HG03565 (cell line): Measurements from ENCODE around the gene ARHGEF10L.
"Not testable (repeated sequence)": the region's sequence is repeated elsewhere in the genome, so short reads cannot be mapped to it uniquely, and the experiment has no call there.

ENCODE experiments used
- ATAC-seq: cut with Tn5 transposase; IDR thresholded peaks from one replicate; pipeline ENCODE4 v1.9.1; 2021; ENCODE audit warnings: mild to moderate bottlenecking, moderate library complexity; ENCODE audit not compliant: unreplicated experiment

The ARHGEF10L gene

DNA sequence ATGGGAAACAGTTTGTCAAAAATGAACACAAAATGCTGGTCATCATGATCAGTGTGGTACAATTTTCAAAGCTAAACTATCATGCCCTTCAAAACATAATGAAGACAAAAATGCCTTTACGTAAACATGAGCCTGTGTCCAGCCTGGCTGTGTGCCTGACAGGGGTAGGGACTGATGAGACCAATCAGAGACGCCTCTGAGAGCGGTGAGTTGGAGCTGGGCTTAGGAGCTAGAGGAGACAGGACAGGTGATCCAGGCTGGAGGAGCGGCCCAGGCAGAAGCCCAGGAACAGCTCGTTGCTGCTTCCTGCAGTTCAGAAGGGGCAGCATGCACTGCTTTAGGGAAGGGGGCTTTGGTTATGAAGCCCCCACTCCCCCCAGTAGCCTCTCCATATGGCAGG is 70.0 kb downstream of the ARHGEF10L start:
- ATAC-seq, result no peak

DNA sequence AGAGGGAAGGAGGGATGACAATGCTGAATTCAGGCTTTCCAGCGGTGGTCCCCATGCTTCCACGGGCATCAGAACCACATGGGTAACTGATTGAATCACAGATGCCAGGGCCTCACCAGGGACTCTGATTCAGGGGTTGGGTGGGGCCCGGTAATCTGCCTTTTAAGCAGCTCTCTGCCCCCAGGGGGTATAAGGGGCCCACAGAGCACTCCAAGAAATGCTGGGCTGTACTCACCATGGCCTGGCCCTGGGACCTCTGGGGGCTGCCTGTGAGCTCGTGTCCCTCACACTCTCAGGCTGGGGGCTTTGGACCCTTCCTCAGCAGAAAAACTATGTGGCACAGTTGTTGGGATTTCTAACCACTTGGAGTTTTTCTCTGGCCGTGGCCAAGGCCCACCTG is 70.6 kb downstream of the ARHGEF10L start:
- ATAC-seq, result no peak

- no peak for ATAC-seq
Measured at GRCh38 chr1:17610713-17611112, 71.2 kb downstream of the ARHGEF10L start.

GRCh38 chr1:17611991-17612390 is 72.5 kb downstream of the ARHGEF10L start:
- ATAC-seq, result no peak

DNA sequence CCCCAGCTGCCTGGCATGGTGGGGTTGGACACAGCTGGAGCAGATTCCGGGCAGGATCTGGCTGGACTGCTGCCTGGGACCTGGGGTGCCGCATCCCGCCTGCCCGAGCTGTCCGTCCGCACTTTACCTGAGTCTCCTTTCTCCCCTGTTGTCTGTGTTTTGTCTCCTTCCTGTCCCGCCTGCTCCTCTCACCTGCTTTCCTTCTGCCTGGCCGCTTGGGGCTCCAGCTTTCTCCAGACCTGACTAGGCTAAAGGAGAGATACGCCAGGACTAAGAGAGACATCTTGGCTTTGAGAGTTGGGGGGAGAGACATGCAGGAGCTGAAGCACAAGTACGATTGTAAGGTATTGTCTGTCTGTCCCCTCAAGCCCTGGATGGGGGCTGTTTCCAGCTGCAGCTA is 73.3 kb downstream of the ARHGEF10L start:
- ATAC-seq, result no peak

- ATAC-seq, result no peak
Measured at GRCh38 chr1:17614586-17614985, 75.1 kb downstream of the ARHGEF10L start.

GRCh38 chr1:17615157-17615556 is 75.7 kb downstream of the ARHGEF10L start:
- no peak for ATAC-seq

GRCh38 chr1:17615959-17616358 is 76.5 kb downstream of the ARHGEF10L start:
- ATAC-seq, result no peak

- ATAC-seq, result no peak
Measured at GRCh38 chr1:17616731-17617279, 77.3 kb downstream of the ARHGEF10L start.

GRCh38 chr1:17617787-17618557 is 78.5 kb downstream of the ARHGEF10L start:
- no peak for ATAC-seq

- ATAC-seq, result no peak
Measured at GRCh38 chr1:17618558-17619247, 79.2 kb downstream of the ARHGEF10L start.

GRCh38 chr1:17620448-17620847 is 81.0 kb downstream of the ARHGEF10L start:
- ATAC-seq, result no peak

- no peak for ATAC-seq
Measured at GRCh38 chr1:17621691-17622090, 82.2 kb downstream of the ARHGEF10L start.

GRCh38 chr1:17622823-17623222 is 83.3 kb downstream of the ARHGEF10L start:
- no peak for ATAC-seq

DNA sequence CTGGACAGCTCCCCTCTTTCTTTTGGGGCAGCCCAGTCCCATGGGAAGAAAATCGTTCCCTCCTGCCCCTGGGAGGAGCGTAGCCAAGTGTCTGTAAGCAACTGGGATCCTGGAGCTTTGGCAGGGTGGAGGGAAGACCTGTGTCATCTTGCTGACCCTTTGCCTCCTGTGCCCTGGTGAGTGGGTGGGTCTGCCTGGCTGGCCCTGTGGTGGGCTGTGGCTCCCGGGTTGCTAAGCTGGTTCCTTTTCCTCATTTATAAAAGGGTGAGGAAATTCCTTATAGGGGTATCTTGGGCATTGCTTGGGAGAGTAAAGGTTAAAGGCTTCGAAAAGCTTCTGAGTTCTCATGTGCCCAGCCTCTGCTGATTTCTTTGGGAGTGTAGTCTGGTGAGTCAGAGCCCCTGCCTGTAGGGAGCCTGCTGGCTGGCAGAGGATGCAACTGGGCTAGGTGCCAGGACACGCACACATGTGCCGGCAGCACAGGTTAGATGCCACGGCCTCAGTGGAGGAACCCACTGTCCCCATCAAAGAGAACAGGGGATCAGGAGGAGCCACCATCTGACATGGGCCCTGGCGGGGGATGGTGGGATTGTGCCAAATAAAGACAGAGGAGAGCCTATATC is 85.2 kb downstream of the ARHGEF10L start:
- ATAC-seq, result no peak

DNA sequence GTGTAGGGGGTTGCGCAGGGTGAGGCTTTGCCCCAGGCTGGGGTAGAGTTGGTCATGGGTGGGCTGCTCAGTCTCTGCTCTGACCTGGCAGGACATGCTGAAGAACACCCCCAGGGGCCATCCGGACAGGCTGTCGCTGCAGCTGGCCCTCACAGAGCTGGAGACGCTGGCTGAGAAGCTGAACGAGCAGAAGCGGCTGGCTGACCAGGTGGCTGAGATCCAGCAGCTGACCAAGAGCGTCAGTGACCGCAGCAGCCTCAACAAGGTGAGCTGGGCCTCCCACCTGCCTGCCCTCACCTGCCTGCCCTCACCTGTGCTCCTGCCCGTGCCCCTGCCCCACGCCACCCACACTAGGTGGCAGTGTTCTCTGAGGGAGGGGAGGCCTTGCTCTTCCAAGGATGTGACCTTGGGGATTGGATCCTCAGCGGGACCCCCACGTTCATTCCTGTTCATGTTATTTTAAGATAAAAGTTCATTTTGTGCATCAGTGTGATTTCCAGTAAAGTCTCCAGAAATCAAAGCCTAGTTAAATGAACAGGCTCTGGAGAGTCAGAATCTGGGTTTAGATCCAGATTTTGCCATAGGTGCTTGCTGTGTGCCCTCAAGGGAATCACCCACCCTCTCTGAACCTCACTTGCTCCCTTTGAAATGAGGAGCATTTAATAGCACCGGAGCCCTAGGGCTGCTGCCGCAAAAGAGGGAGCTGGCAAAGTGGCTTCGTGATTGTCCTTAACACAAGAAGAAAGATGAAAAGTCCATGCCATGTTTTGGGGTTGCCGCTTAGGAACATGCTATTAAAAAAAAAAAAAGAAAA is 87.9 kb downstream of the ARHGEF10L start:
- ATAC-seq, result no peak

- not testable (repeated sequence) for ATAC-seq
Measured at GRCh38 chr1:17629046-17629445, 89.5 kb downstream of the ARHGEF10L start.

DNA sequence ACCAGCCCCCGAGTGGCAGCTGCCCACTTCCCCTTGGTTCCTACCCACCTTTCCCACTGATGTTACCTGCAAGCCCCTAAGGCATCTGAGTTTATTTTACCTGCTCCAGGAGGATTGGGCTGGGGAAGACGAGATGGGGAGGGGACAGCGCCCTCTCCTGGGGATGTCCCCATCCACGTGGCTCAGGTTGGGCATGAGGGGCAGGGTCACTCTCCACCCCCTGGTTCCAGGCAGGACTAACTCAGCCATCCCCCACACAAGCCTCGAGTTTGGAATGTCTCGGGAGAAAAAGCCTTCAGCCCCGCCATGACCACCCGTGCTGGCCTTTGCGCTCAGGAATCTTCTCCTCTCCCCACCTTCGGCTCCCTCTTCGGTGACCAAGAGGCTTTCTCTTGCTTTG is 90.0 kb downstream of the ARHGEF10L start:
- no peak for ATAC-seq

DNA sequence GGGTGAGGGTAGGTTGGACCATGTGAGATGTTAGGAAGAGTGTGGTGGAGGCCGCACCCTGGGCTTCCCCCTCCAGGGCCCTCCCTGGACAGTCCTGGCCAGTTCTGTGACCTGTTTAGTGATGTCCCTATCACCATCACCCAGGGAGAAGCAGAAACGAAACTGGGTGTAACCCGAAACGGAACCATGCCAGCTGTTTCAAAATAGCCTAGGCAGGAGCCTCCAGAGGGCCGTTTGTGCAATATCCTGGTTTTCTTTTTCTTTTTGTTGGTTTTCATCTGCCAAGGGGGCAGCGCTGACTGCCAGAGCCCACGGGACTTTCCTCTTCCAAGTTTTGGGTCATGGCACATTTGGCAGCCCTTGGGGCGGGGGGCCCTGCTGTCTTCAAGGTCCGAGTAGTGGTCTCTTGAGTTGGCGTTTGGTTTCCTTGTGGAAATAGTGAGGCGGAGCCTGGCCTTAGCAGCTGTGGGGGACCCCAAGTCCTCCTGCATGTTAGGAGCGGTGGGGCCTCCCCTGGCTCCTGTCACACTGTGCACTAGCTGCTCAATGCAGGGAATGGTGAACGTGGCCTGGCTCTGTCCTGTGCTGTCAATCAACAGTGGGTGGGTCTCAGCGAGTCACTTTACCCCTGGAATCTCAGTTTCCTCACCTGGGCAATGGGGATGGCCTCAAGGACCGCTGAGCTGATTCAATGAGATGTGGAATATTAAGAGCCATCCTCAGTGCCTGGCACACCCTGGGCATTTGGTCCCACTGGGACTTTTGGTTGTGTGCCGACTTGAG is 90.7 kb downstream of the ARHGEF10L start:
- ATAC-seq, result no peak

DNA sequence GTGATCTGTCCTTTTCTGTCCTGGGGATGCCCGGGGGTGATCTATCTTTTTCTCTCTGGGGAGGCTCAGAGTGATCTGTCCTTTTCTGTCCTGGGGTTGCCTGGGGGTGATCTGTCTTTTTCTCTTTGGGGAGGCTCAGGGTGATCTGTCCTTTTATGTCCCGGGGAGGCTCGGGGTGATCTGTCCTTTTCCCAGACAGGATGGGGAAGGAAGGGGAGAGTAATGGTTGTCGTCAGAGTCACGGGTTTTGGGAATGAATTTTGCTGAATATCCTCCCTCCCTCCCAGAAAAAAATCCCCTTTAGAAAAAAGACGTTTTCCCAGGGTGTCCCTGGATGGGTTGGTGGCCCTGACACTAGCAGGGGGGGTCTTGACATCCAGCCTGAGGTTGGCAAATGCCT is 91.5 kb downstream of the ARHGEF10L start:
- no peak for ATAC-seq
